CD4-positive, alpha-beta T cell treated with Interleukin-6 for 4 hours (primary cell): ENCODE data around the gene FOXI1.

Source experiments
- DNase-seq: peaks from one replicate; pipeline ENCODE4 v3.0.0-alpha.2; 2020; ENCODE audit warnings: mixed read lengths

The FOXI1 gene

GRCh38 chr5:170105642-170106611 is at the start of gene FOXI1:
Gene FOXI1, plus strand, starts transcription at chr5:170105897. Its CDS starts 61 bp downstream, at chr5:170105958.
- DNase-seq = no peak

- no peak for DNase-seq
Observed at GRCh38 chr5:170056561-170057267, 49.0 kb upstream of the FOXI1 start.

GRCh38 chr5:170057311-170057710 is 48.4 kb upstream of the FOXI1 start:
- no peak for DNase-seq

GRCh38 chr5:170059221-170059620 is 46.5 kb upstream of the FOXI1 start:
- no peak for DNase-seq

GRCh38 chr5:170067152-170067551 is 38.5 kb upstream of the FOXI1 start:
- DNase-seq = no peak

GRCh38 chr5:170067574-170068170 is 38.0 kb upstream of the FOXI1 start:
- DNase-seq = no peak

- no peak for DNase-seq
Observed at GRCh38 chr5:170069512-170069911, 36.2 kb upstream of the FOXI1 start.

GRCh38 chr5:170070556-170071412 is 34.9 kb upstream of the FOXI1 start:
- DNase-seq = peak; percentile 7

- DNase-seq = no peak
Observed at GRCh38 chr5:170071748-170072147, 33.9 kb upstream of the FOXI1 start.

- DNase-seq = no peak
Observed at GRCh38 chr5:170075696-170076095, 30.0 kb upstream of the FOXI1 start.

GRCh38 chr5:170076211-170076610 is 29.5 kb upstream of the FOXI1 start:
- no peak for DNase-seq

- DNase-seq = no peak
Observed at GRCh38 chr5:170076739-170077138, 29.0 kb upstream of the FOXI1 start.

GRCh38 chr5:170077526-170077925 is 28.2 kb upstream of the FOXI1 start:
- DNase-seq = no peak

GRCh38 chr5:170078458-170078857 is 27.2 kb upstream of the FOXI1 start:
- DNase-seq = no peak

GRCh38 chr5:170078931-170079330 is 26.8 kb upstream of the FOXI1 start:
- DNase-seq = no peak

GRCh38 chr5:170080217-170080616 is 25.5 kb upstream of the FOXI1 start:
- DNase-seq = no peak

- no peak for DNase-seq
Observed at GRCh38 chr5:170080786-170081445, 24.8 kb upstream of the FOXI1 start.

- no peak for DNase-seq
Observed at GRCh38 chr5:170081616-170082015, 24.1 kb upstream of the FOXI1 start.

- DNase-seq = no peak
Observed at GRCh38 chr5:170082701-170083100, 23.0 kb upstream of the FOXI1 start.

- no peak for DNase-seq
Observed at GRCh38 chr5:170087168-170087817, 18.4 kb upstream of the FOXI1 start.

GRCh38 chr5:170092455-170093101 is 13.1 kb upstream of the FOXI1 start:
- DNase-seq = no peak
